Peyer's patch (tissue), 4 donors: ENCODE results near the gene SMIM15. TPM values are rescaled to one million over a fixed set of nuclear protein-coding genes. Genes with fewer than 3 reads are reported as not detected.

ENCODE experiments used
- DNase-seq, 3 donors: peaks; one replicate each; pipeline ENCODE4 v3.0.0-alpha.2; 2017 to 2019
- H3K27ac ChIP-seq, 4 donors: fragments of 200-600 bp; sonication (generic); one replicate each; pipeline ENCODE4 v1.5.1; 2016 to 2019
- H3K27me3 ChIP-seq, 2 donors: fragments of 200-600 bp; sonication (generic); one replicate each; pipeline ENCODE4 v1.5.1; 2019
- H3K36me3 ChIP-seq, 3 donors: fragments of 200-600 bp; sonication (generic); one replicate each; pipeline ENCODE4 v1.5.1; 2016 to 2019
- H3K4me1 ChIP-seq, 4 donors: fragments of 200-600 bp; sonication (generic); one replicate each; pipeline ENCODE4 v1.5.1; 2016 to 2019
- H3K4me3 ChIP-seq, 4 donors: fragments of 200-600 bp; sonication (generic); 1 replicate in 3 of 4; 2 replicates in 1 of 4; pipeline ENCODE4 v1.5.1; 2016 to 2019; ENCODE audit warnings: mild to moderate bottlenecking in 1 of 4
- H3K9me3 ChIP-seq, 4 donors: fragments of 200-600 bp; sonication (generic); one replicate each; pipeline ENCODE4 v1.5.1; 2016 to 2019; ENCODE audit warnings: mild to moderate bottlenecking in 1 of 4
- CTCF ChIP-seq, 6 experiments: fragments of 450-650 bp in 4 of 6; fragments of 200-600 bp in 2 of 6; sonication (generic) in 1 of 6; IDR thresholded peaks; one replicate each; pipeline ENCODE4 v1.5.1; 2017 to 2019; ENCODE audit warnings: antibody characterized with exemption in 6 of 6, mild to moderate bottlenecking in 3 of 6, moderate library complexity in 1 of 6
- POLR2A ChIP-seq, 2 donors: fragments of 450-650 bp; IDR thresholded peaks; one replicate each; pipeline ENCODE4 v1.5.1; 2017; ENCODE audit warnings: antibody characterized with exemption in 2 of 2, mild to moderate bottlenecking in 2 of 2, moderate library complexity in 2 of 2
- total RNA-seq, 4 donors: library from RNA; depleted of rRNA; stranded (reverse); fragments of >200 nt; gene quantifications; one replicate each; pipeline ENCODE4 v1.1.0, GENCODE V29; 2016

SMIM15 gene
- total RNA-seq, 4 donors from 2014 or later = 23.9 to 55.1 (median 36.9) TPM

- peaks cover 0 to 20% (median 4%) of the 10 kb centered on the region in 4 donors for H3K4me1 ChIP-seq
- no peak for DNase-seq
- peaks cover 0 to 23% (median 0%) of the 10 kb centered on the region in 3 donors for H3K36me3 ChIP-seq
- no peak overlapping the region for H3K4me3 ChIP-seq
- H3K27me3 ChIP-seq = no peaks in the 10 kb centered on the region
- TF ChIP-seq POLR2A (IDR thresholded peaks at IDR 0.05) = no peak
- TF ChIP-seq CTCF (IDR thresholded peaks at IDR 0.05) = no peak
- no peak overlapping the region for H3K27ac ChIP-seq
- no peaks in the 10 kb centered on the region for H3K9me3 ChIP-seq
Measured at GRCh38 chr5:61159836-61160235, 2.4 kb downstream of the SMIM15 start.

- Histone ChIP-seq H3K4me1 (peaks cover 0 to 19% (median 4%) of the 10 kb centered on the region in 4 donors), H3K4me3 (no peak overlapping the region), H3K27me3 (no peaks in the 10 kb centered on the region), H3K9me3 (no peaks in the 10 kb centered on the region), H3K27ac (no peak overlapping the region), H3K36me3 (peaks cover 0 to 23% (median 0%) of the 10 kb centered on the region in 3 donors)
- DNase-seq = no peak
- no peak for TF ChIP-seq CTCF (IDR thresholded peaks at IDR 0.05)
- no peak for TF ChIP-seq POLR2A (IDR thresholded peaks at IDR 0.05)
Measured at GRCh38 chr5:61159070-61159469, 3.2 kb downstream of the SMIM15 start.

GRCh38 chr5:61151893-61152292 lies 10.4 kb downstream of the SMIM15 start:
- no peaks in the 10 kb centered on the region for H3K4me1 ChIP-seq
- no peak for TF ChIP-seq CTCF (IDR thresholded peaks at IDR 0.05)
- no peak for TF ChIP-seq POLR2A (IDR thresholded peaks at IDR 0.05)
- no peaks in the 10 kb centered on the region for H3K27me3 ChIP-seq
- H3K27ac ChIP-seq = no peak overlapping the region
- no peaks in the 10 kb centered on the region for H3K9me3 ChIP-seq
- no peak overlapping the region for H3K4me3 ChIP-seq
- H3K36me3 ChIP-seq = peaks cover 0 to 4% (median 0%) of the 10 kb centered on the region in 3 donors
- no peak for DNase-seq

- no peak for DNase-seq
- Histone ChIP-seq H3K4me1 (no peaks in the 10 kb centered on the region), H3K36me3 (no peaks in the 10 kb centered on the region)
Measured at GRCh38 chr5:61148515-61148914, 13.8 kb downstream of the SMIM15 start.

GRCh38 chr5:61142811-61143210 lies 19.5 kb downstream of the SMIM15 start:
- H3K9me3 ChIP-seq = no peaks in the 10 kb centered on the region
- TF ChIP-seq POLR2A (IDR thresholded peaks at IDR 0.05) (no peak), CTCF (IDR thresholded peaks at IDR 0.05) (no peak)
- H3K4me1 ChIP-seq = no peaks in the 10 kb centered on the region
- no peak for DNase-seq
- H3K36me3 ChIP-seq = no peaks in the 10 kb centered on the region
- no peak overlapping the region for H3K27ac ChIP-seq
- H3K4me3 ChIP-seq = no peak overlapping the region
- H3K27me3 ChIP-seq = no peaks in the 10 kb centered on the region

More at GRCh38 chr5:61148515-61148914, 13.8 kb downstream of the SMIM15 start:
- Histone ChIP-seq H3K4me3 (no peak overlapping the region), H3K27me3 (no peaks in the 10 kb centered on the region), H3K27ac (no peak overlapping the region), H3K9me3 (no peaks in the 10 kb centered on the region)
- no peak for TF ChIP-seq POLR2A (IDR thresholded peaks at IDR 0.05)
- TF ChIP-seq CTCF (IDR thresholded peaks at IDR 0.05) = no peak

- Histone ChIP-seq H3K27me3 (no peaks in the 10 kb centered on the region), H3K36me3 (no peaks in the 10 kb centered on the region)
Measured at GRCh38 chr5:61142391-61142790, 19.9 kb downstream of the SMIM15 start.

More at GRCh38 chr5:61142391-61142790, 19.9 kb downstream of the SMIM15 start:
- Histone ChIP-seq H3K4me3 (no peak overlapping the region), H3K27ac (no peak overlapping the region), H3K9me3 (no peaks in the 10 kb centered on the region), H3K4me1 (no peaks in the 10 kb centered on the region)
- no peak for TF ChIP-seq CTCF (IDR thresholded peaks at IDR 0.05)
- TF ChIP-seq POLR2A (IDR thresholded peaks at IDR 0.05) = no peak
- no peak for DNase-seq
